Keratinocyte (primary cell): ENCODE measurements around the gene TRPC4AP. TPM values are rescaled to one million over a fixed set of nuclear protein-coding genes. Genes with fewer than 3 reads are reported as not detected.

Source experiments
- DNase-seq: peaks from one replicate; pipeline ENCODE4 v3.0.0-alpha.2; 2011; ENCODE audit warnings: low read depth, missing footprints, low spot score
- FAIRE-seq: peaks from 2 replicates; lab custom pipeline; 2011; peaks lifted over from hg19 to GRCh38; lab: Jason Lieb, UNC
- H2AFZ ChIP-seq: 2 replicates; pipeline ENCODE4 v1.6.0; 2012; ENCODE audit warnings: low read length, control low read depth, inconsistent platforms; ENCODE audit not compliant: control insufficient read depth
- H3K27ac ChIP-seq: 2 replicates; pipeline ENCODE4 v1.5.1; 2011; ENCODE audit warnings: low read length; ENCODE audit not compliant: control insufficient read depth, insufficient read depth
- H3K27me3 ChIP-seq: 3 replicates; pipeline ENCODE4 v1.6.0; 2011; ENCODE audit warnings: low read length; ENCODE audit not compliant: control insufficient read depth, insufficient read depth; ENCODE audit errors: extremely low read depth
- H3K36me3 ChIP-seq, 2 experiments: 2 replicates in 1 of 2; 3 replicates in 1 of 2; pipeline ENCODE4 v1.5.1; 2011; ENCODE audit warnings: low read length in 2 of 2, mild to moderate bottlenecking in 1 of 2; ENCODE audit not compliant: control insufficient read depth in 2 of 2, insufficient read depth in 2 of 2; ENCODE audit errors: extremely low read depth in 1 of 2
- H3K4me1 ChIP-seq: 3 replicates; pipeline ENCODE4 v1.5.1; 2011; ENCODE audit warnings: low read length; ENCODE audit not compliant: control insufficient read depth, insufficient read depth; ENCODE audit errors: extremely low read depth
- H3K4me2 ChIP-seq: 3 replicates; pipeline ENCODE4 v1.6.0; 2011; ENCODE audit warnings: low read depth, low read length; ENCODE audit not compliant: control insufficient read depth, insufficient read depth; ENCODE audit errors: extremely low read depth
- H3K4me3 ChIP-seq, 3 experiments: fragments of 200-600 bp in 1 of 3; sonication (generic) in 1 of 3; 2 replicates in 2 of 3; 3 replicates in 1 of 3; pipeline ENCODE4 v1.5.1; 2011 to 2016; ENCODE audit warnings: low read length in 3 of 3, mild to moderate bottlenecking in 3 of 3, control low read depth in 2 of 3, inconsistent platforms in 1 of 3, low read depth in 1 of 3, mixed read lengths in 1 of 3, mixed run types in 1 of 3, moderate library complexity in 1 of 3; ENCODE audit not compliant: control insufficient read depth in 2 of 3, insufficient read depth in 2 of 3; ENCODE audit errors: extremely low read depth in 1 of 3
- H3K79me2 ChIP-seq: 2 replicates; pipeline ENCODE4 v1.6.0; 2012; ENCODE audit warnings: low read length; ENCODE audit not compliant: control insufficient read depth, insufficient read depth
- H3K9ac ChIP-seq: 3 replicates; pipeline ENCODE4 v1.6.0; 2011; ENCODE audit warnings: low read length; ENCODE audit not compliant: control insufficient read depth, insufficient read depth; ENCODE audit errors: extremely low read depth
- H3K9me1 ChIP-seq: 3 replicates; pipeline ENCODE4 v1.6.0; 2011; ENCODE audit warnings: low read length; ENCODE audit not compliant: control insufficient read depth, insufficient read depth; ENCODE audit errors: extremely low read depth
- H3K9me3 ChIP-seq: 2 replicates; pipeline ENCODE4 v1.5.1; 2012; ENCODE audit warnings: low read depth, low read length; ENCODE audit not compliant: control insufficient read depth
- H4K20me1 ChIP-seq: 3 replicates; pipeline ENCODE4 v1.6.0; 2011; ENCODE audit warnings: low read length; ENCODE audit not compliant: control insufficient read depth, insufficient read depth; ENCODE audit errors: extremely low read depth
- CTCF ChIP-seq, 3 experiments: IDR thresholded peaks in 1 of 3; conservative IDR thresholded peaks in 1 of 3; optimal IDR thresholded peaks in 1 of 3; 2 replicates in 2 of 3; 3 replicates in 1 of 3; pipeline versions ENCODE3 to v1.5.1; 2011; ENCODE audit warnings: low read length in 3 of 3, mild to moderate bottlenecking in 3 of 3, moderate library complexity in 2 of 3, control low read depth in 1 of 3, inconsistent platforms in 1 of 3; ENCODE audit not compliant: insufficient read depth in 2 of 3; ENCODE audit errors: extremely low read depth in 1 of 3
- EZH2 ChIP-seq: IDR thresholded peaks from one replicate; pipeline ENCODE4 v1.6.1; 2012; ENCODE audit warnings: inconsistent platforms, mild to moderate bottlenecking, low read length, moderate library complexity
- dilution Hi-C: fragments of 300-500 bp; cut with MboI; formaldehyde crosslinking; loops from one replicate; pipeline ENCODE4 v1.7.0; 2020; ENCODE audit warnings: low sequenced_read_pairs; ENCODE audit not compliant: extremely low pct_ligation_motif_present
- polyA plus RNA-seq, 5 experiments: library from polyadenylated mRNA; depleted of rRNA in 3 of 5; stranded (reverse) in 3 of 5; stranded (forward) in 1 of 5; unstranded in 1 of 5; fragments of >200 nt; gene quantifications; 1 replicate in 1 of 5; 2 replicates in 3 of 5; 3 replicates in 1 of 5; pipeline versions ENCODE4 v1.2.1 to v1.2.3, GENCODE V29; 2011 to 2012; ENCODE audit warnings: missing spikeins in 2 of 5, low read depth in 1 of 5, low replicate concordance in 1 of 5

Gene TRPC4AP
- polyA plus RNA-seq, 1 donor (not counting 4 experiments of a cell fraction or from before 2014, with no cell fraction given), result 53.9 TPM

- H3K36me3 ChIP-seq, result peaks cover 62 to 70% of the 10 kb centered on the region in 2 experiments
- no peaks in the 10 kb centered on the region for H3K9me1 ChIP-seq
- FAIRE-seq (no peak), DNase-seq (no peak)
- no peaks in the 10 kb centered on the region for H3K79me2 ChIP-seq
- peaks cover 3% of the 10 kb centered on the region for H4K20me1 ChIP-seq
- no peaks in the 10 kb centered on the region for H3K9me3 ChIP-seq
- H3K9ac ChIP-seq, result no peak overlapping the region
- TF ChIP-seq CTCF (optimal IDR thresholded peaks at IDR 0.05 in 1 of 3, IDR thresholded peaks at IDR 0.05 in 1 of 3, conservative IDR thresholded peaks at IDR 0.05 in 1 of 3; ENCODE audit: extremely low read depth in 1 of 3, insufficient read depth in 2 of 3, low read length in 3 of 3) (no peak), EZH2 (no peak)
- no peaks in the 10 kb centered on the region for H3K27me3 ChIP-seq
- dilution Hi-C loops, result no loop called here
- H3K4me3 ChIP-seq, result no peak overlapping the region
- no peak overlapping the region for H2AFZ ChIP-seq
- no peak overlapping the region for H3K4me2 ChIP-seq
- H3K4me1 ChIP-seq, result no peaks in the 10 kb centered on the region
- H3K27ac ChIP-seq, result no peak overlapping the region
Observed at GRCh38 chr20:35007891-35008290, 84.7 kb downstream of the TRPC4AP start.

GRCh38 chr20:35007413-35007812 is 85.2 kb downstream of the TRPC4AP start:
- H3K79me2 ChIP-seq, result no peaks in the 10 kb centered on the region
- dilution Hi-C loops, result no loop called here
- H3K4me1 ChIP-seq, result no peaks in the 10 kb centered on the region
- H3K27me3 ChIP-seq, result no peaks in the 10 kb centered on the region
- no peak overlapping the region for H3K27ac ChIP-seq
- H3K36me3 ChIP-seq, result peaks cover 64 to 70% of the 10 kb centered on the region in 2 experiments
- peaks cover 3% of the 10 kb centered on the region for H4K20me1 ChIP-seq
- no peak overlapping the region for H3K9ac ChIP-seq
- H3K9me1 ChIP-seq, result no peaks in the 10 kb centered on the region
- H3K4me2 ChIP-seq, result no peak overlapping the region
- no peak overlapping the region for H2AFZ ChIP-seq
- FAIRE-seq (no peak), DNase-seq (no peak)
- no peak for TF ChIP-seq EZH2
- no peak for TF ChIP-seq CTCF (optimal IDR thresholded peaks at IDR 0.05 in 1 of 3, IDR thresholded peaks at IDR 0.05 in 1 of 3, conservative IDR thresholded peaks at IDR 0.05 in 1 of 3; ENCODE audit: extremely low read depth in 1 of 3, insufficient read depth in 2 of 3, low read length in 3 of 3)
- H3K9me3 ChIP-seq, result no peaks in the 10 kb centered on the region
- no peak overlapping the region for H3K4me3 ChIP-seq
